Ascending aorta (tissue), 2 donors: ENCODE data around the gene CCDC57. TPM values are rescaled to one million over a fixed set of nuclear protein-coding genes. Genes with fewer than 3 reads are reported as not detected.

Experiments used
- DNase-seq, 2 donors: peaks; one replicate each; pipeline ENCODE4 v3.0.0-alpha.2; 2019; ENCODE audit warnings: low spot score in 2 of 2
- H3K27ac ChIP-seq, 2 donors: fragments of 200-600 bp; sonication (generic); one replicate each; pipeline ENCODE4 v1.5.1; 2016 to 2017; ENCODE audit warnings: mild to moderate bottlenecking in 1 of 2
- H3K27me3 ChIP-seq: fragments of 200-600 bp; sonication (generic); one replicate; pipeline ENCODE4 v1.5.1; 2017
- H3K36me3 ChIP-seq, 2 donors: fragments of 200-600 bp; sonication (generic); one replicate each; pipeline ENCODE4 v1.5.1; 2016
- H3K4me1 ChIP-seq, 2 donors: fragments of 200-600 bp; sonication (generic); one replicate each; pipeline ENCODE4 v1.5.1; 2016 to 2017; ENCODE audit warnings: mild to moderate bottlenecking in 1 of 2
- H3K4me3 ChIP-seq, 2 donors: fragments of 200-600 bp; sonication (generic); one replicate each; pipeline ENCODE4 v1.5.1; 2016 to 2017; ENCODE audit warnings: mild to moderate bottlenecking in 1 of 2
- H3K9me3 ChIP-seq, 2 donors: fragments of 200-600 bp; sonication (generic); one replicate each; pipeline ENCODE4 v1.5.1; 2016
- intact Hi-C: fragments of 100-400 bp; cut with DNase I; formaldehyde crosslinking; loops from one replicate; pipeline ENCODE4 v1.15.1; 2023
- total RNA-seq: library from RNA; depleted of rRNA; stranded (reverse); fragments of >200 nt; gene quantifications from one replicate; pipeline ENCODE4 v1.1.0, GENCODE V29; 2016
- TF ChIP-seq, protein P1 (sequence below), 3 experiments: fragments of 200-600 bp in 2 of 3; fragments of 450-650 bp in 1 of 3; sonication (generic) in 2 of 3; IDR thresholded peaks; one replicate each; pipeline ENCODE4 v1.5.1; 2016 to 2019; ENCODE audit warnings: antibody characterized with exemption in 3 of 3, mild to moderate bottlenecking in 1 of 3, moderate library complexity in 1 of 3

CCDC57 gene
- total RNA-seq, 1 donor from 2014 or later = 12.8 TPM

DNA sequence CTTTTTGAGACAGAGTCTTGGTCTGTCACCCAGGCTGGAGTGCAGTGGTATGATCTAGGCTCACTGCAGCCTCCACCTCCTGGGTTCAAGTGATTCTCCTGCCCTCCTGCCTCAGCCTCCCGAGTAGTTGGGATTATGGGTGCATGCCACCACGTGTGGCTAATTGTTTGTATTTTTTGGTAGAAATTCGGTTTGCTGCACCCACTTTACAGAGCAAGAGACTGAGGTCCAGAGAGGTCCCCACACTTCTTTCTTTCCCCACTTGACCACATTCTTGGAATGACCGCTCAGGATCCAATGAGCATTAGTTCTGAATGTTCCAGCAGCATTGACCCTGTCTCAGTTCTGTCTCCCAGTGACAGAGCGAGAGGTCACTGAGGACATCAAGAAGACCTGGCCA, 10.9 kb upstream of the CCDC57 start:
- Histone ChIP-seq H3K27me3 (no peaks in the 10 kb centered on the region), H3K9me3 (no peaks in the 10 kb centered on the region), H3K36me3 (no peaks in the 10 kb centered on the region), H3K27ac (no peak overlapping the region), H3K4me1 (peaks cover 0 to 5% of the 10 kb centered on the region in 2 donors), H3K4me3 (no peak overlapping the region)
- TF ChIP-seq, protein P1, sequence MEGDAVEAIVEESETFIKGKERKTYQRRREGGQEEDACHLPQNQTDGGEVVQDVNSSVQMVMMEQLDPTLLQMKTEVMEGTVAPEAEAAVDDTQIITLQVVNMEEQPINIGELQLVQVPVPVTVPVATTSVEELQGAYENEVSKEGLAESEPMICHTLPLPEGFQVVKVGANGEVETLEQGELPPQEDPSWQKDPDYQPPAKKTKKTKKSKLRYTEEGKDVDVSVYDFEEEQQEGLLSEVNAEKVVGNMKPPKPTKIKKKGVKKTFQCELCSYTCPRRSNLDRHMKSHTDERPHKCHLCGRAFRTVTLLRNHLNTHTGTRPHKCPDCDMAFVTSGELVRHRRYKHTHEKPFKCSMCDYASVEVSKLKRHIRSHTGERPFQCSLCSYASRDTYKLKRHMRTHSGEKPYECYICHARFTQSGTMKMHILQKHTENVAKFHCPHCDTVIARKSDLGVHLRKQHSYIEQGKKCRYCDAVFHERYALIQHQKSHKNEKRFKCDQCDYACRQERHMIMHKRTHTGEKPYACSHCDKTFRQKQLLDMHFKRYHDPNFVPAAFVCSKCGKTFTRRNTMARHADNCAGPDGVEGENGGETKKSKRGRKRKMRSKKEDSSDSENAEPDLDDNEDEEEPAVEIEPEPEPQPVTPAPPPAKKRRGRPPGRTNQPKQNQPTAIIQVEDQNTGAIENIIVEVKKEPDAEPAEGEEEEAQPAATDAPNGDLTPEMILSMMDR (IDR thresholded peaks at IDR 0.05) = no peak
- intact Hi-C loops = no loop called here
- DNase-seq = no peak

DNA sequence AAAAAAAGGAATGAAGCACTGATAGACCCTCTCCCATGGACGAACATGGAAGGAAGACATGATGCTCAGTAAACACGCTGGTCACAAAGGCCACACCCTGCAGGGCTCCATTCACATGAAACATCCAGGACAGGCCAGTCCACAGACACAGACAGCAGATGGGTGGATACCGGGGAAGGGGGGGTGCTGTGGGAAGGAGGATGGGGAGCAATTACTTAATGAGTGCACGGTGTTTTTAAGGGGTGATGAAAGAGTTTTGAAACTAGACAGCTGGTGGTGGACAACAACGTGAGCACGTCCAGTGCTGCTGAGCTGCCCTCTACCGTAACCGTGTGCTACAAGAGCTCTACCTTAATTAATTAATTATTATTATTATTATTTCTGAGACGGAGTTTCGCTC, 10.2 kb upstream of the CCDC57 start:
- TF ChIP-seq, protein P1 (IDR thresholded peaks at IDR 0.05) = no peak
- no peaks in the 10 kb centered on the region for H3K36me3 ChIP-seq
- intact Hi-C loops = no loop called here
- no peak for DNase-seq
- no peaks in the 10 kb centered on the region for H3K27me3 ChIP-seq
- no peaks in the 10 kb centered on the region for H3K9me3 ChIP-seq
- H3K4me1 ChIP-seq = peaks cover 2 to 5% of the 10 kb centered on the region in 2 donors
- no peak overlapping the region for H3K4me3 ChIP-seq
- no peak overlapping the region for H3K27ac ChIP-seq

DNA sequence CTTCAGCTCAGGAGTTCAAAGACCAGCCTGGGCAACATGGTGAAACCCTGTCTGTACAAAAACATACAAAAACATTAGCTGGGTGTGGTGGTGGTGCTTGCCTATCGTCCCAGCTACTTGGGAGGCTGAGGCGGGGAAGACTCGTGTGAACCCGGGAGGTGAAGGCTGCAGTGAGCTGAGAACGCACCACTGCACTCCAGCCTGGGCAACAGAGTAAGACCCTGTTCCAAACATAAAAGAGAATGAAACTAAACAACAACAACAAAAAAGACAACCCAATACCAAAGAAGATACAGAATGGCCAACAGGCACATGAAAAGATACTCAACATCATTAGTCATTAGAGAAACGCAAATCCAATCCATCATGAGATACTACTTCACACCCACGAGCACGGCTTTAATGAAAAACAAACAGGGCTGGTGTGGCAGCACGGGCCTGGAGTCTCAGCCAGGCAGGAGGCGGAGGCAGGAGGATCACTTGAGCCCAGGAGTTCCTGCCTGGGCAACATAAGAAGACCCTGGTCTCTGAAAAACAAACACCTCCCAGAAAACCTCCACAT, 8.8 kb upstream of the CCDC57 start:
- H3K27ac ChIP-seq = no peak overlapping the region
- H3K36me3 ChIP-seq = no peaks in the 10 kb centered on the region
- intact Hi-C loops = no loop called here
- H3K4me1 ChIP-seq = peaks cover 16 to 19% of the 10 kb centered on the region in 2 donors
- no peaks in the 10 kb centered on the region for H3K9me3 ChIP-seq
- no peak overlapping the region for H3K4me3 ChIP-seq
- no peaks in the 10 kb centered on the region for H3K27me3 ChIP-seq
- no peak for DNase-seq
- TF ChIP-seq, protein P1 (IDR thresholded peaks at IDR 0.05) = no peak

DNA sequence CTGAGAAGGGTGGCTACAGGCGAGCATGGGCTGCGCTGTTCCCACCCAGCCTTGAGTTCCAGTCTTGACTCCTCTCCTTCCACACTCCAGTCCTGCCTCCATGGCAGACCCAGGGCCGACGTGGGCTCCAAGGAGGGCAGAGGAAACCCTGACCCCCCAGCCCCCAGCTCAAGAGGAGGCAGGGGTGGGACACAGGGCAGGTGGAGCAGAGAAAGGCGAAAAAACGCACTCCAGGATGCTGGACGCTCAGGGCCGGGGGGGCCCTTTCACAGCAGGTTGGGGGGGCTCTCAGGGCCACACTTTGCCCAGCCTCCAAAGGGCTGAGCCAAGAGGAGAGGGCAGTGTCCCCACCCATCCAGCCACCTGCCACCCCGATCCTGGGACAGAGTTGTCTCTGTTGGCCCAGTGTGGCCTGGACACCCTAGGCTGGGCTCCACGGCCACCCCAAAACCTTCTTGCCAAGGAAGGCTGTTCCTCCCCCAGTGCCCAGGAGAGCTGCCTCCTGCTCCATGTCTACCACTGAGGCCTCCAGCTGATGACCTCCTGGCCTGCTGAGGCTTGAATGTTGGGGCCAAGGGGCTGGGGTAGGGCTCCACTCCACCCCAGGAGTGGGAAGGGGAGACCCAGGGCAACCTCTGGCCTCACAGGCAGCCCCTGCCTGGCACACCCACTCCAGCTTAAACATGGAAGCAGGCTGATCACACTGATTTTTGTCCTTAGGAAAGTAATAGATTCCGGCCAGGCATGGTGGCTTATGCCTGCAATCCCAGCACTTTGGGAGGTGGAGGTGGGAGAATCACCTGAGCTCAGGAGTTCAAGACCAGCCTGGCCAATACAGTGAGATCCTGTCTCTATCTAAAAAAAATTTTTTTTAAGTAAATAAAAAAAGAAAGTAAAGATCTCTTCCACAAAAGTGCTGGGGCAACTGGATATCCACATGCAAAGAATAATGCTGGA, 7.4 kb upstream of the CCDC57 start:
- Histone ChIP-seq H3K36me3 (no peaks in the 10 kb centered on the region), H3K4me1 (peaks cover 19 to 28% of the 10 kb centered on the region in 2 donors), H3K9me3 (no peaks in the 10 kb centered on the region), H3K4me3 (no peak overlapping the region), H3K27ac (no peak overlapping the region), H3K27me3 (no peaks in the 10 kb centered on the region)
- TF ChIP-seq, protein P1 (IDR thresholded peaks at IDR 0.05) = no peak
- intact Hi-C loops = no loop called here
- DNase-seq = no peak

DNA sequence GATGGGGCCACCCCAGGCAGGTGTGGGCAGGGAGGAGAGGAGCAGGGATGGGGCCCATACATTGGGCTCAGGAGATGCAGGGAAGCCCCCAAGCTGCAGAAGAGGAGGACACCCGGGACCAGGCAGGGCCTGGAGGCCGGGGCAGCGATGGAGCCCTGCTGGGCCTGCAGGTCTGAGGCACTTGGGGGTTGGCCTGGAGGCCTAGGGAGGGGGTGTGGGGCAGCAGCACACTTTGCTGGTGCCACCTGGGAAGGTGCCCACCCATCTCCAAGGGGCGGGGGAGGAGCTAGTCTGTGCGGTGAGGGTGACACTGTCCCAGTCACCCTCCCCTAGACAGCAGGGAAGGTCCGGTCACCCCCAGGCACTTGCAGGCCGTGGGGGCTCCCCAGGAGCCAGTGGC, 6.4 kb upstream of the CCDC57 start:
- Histone ChIP-seq H3K4me1 (peaks cover 19 to 28% of the 10 kb centered on the region in 2 donors), H3K27me3 (no peaks in the 10 kb centered on the region), H3K9me3 (no peaks in the 10 kb centered on the region), H3K27ac (no peak overlapping the region), H3K36me3 (no peaks in the 10 kb centered on the region), H3K4me3 (no peak overlapping the region)
- TF ChIP-seq, protein P1 (IDR thresholded peaks at IDR 0.05) = no peak
- intact Hi-C loops = no loop called here
- DNase-seq = no peak
